Measurements from ENCODE around the gene PROB1. TPM values are rescaled to one million over a fixed set of nuclear protein-coding genes. Genes with fewer than 3 reads are reported as not detected.

PROB1 gene
- total and polyA plus RNA-seq, 2 of the 13 experiments (the other 11 are each of a cell fraction or from before 2014, with no cell fraction given) = 0.69 to 1.1 TPM

DNA sequence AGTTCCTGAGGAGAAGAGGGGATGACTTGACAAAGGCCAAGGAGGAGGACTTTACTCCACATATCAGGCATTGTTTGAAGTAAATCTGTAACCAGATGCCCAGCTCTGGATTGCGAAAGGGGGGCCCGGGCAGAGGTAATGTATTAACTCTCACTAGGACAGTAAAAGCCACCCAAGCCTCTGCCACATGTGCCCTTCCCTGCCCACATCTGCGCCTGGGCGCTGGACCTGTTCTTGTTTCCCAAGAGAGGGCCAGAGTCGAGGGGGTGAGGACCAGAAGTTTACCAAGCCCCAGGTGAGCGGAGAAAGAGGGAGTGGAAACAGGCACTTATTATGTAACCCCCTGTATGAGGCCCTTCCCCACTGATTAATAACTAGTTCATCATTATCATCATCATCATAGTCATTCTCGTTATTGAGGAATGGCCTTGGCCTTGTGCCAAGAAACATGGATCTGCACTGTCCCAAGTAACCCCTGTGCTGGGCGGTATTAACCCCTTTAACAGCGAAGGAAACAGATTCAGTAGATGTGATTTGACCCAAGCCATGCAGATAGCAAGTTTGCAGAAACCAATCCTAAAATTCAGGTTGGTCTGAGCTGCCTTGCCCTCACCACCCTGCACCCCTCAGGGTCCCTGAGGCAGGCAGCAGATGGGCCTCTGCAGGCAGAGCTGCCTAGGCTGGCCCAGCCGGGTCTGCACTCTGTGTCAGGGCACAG lies 11.5 kb downstream of the PROB1 start, which contains the start of gene SLC23A1 (continued):
- TF ChIP-seq, protein P1, sequence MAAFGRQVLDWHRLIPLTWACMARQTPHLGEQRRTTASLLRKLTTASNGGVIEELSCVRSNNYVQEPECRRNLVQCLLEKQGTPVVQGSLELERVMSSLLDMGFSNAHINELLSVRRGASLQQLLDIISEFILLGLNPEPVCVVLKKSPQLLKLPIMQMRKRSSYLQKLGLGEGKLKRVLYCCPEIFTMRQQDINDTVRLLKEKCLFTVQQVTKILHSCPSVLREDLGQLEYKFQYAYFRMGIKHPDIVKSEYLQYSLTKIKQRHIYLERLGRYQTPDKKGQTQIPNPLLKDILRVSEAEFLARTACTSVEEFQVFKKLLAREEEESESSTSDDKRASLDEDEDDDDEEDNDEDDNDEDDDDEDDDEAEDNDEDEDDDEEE (CRISPR knock-in tag; IDR thresholded peaks at IDR 0.05) = no peak
- TF ChIP-seq TARDBP (CRISPR knock-in tag; IDR thresholded peaks at IDR 0.05) = no peak
- TF ChIP-seq FOXM1 (CRISPR knock-in tag; IDR thresholded peaks at IDR 0.05) = no peak
- no peak for TF ChIP-seq ZNF737 (CRISPR knock-in tag; IDR thresholded peaks at IDR 0.05; ENCODE audit: borderline replicate concordance)
- no peak for TF ChIP-seq ZNF879 (CRISPR knock-in tag; IDR thresholded peaks at IDR 0.05)
- TF ChIP-seq NPAS2 (CRISPR knock-in tag; IDR thresholded peaks at IDR 0.05; ENCODE audit: borderline replicate concordance) = no peak
- TF ChIP-seq SP4 (CRISPR knock-in tag; IDR thresholded peaks at IDR 0.05) = no peak
- TF ChIP-seq ZNF768 (CRISPR knock-in tag; IDR thresholded peaks at IDR 0.05) = no peak
- TF ChIP-seq, protein P2, sequence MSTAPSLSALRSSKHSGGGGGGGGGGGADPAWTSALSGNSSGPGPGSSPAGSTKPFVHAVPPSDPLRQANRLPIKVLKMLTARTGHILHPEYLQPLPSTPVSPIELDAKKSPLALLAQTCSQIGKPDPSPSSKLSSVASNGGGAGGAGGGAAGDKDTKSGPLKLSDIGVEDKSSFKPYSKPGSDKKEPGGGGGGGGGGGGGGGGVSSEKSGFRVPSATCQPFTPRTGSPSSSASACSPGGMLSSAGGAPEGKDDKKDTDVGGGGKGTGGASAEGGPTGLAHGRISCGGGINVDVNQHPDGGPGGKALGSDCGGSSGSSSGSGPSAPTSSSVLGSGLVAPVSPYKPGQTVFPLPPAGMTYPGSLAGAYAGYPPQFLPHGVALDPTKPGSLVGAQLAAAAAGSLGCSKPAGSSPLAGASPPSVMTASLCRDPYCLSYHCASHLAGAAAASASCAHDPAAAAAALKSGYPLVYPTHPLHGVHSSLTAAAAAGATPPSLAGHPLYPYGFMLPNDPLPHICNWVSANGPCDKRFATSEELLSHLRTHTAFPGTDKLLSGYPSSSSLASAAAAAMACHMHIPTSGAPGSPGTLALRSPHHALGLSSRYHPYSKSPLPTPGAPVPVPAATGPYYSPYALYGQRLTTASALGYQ (CRISPR knock-in tag; IDR thresholded peaks at IDR 0.05) = no peak
- TF ChIP-seq FOXA1 (IDR thresholded peaks at IDR 0.05) = no peak
- no peak for TF ChIP-seq FOXA1 (CRISPR knock-in tag; IDR thresholded peaks at IDR 0.05)
- no peak for TF ChIP-seq ZNF3 (CRISPR knock-in tag; IDR thresholded peaks at IDR 0.05)
- no peak for TF ChIP-seq ZSCAN20 (CRISPR knock-in tag; IDR thresholded peaks at IDR 0.05; ENCODE audit: borderline replicate concordance)
- no peak for TF ChIP-seq ZBTB21 (CRISPR knock-in tag; IDR thresholded peaks at IDR 0.05)
- TF ChIP-seq ZNF674 (CRISPR knock-in tag; IDR thresholded peaks at IDR 0.05; ENCODE audit: low read depth) = no peak
- TF ChIP-seq, protein P3, sequence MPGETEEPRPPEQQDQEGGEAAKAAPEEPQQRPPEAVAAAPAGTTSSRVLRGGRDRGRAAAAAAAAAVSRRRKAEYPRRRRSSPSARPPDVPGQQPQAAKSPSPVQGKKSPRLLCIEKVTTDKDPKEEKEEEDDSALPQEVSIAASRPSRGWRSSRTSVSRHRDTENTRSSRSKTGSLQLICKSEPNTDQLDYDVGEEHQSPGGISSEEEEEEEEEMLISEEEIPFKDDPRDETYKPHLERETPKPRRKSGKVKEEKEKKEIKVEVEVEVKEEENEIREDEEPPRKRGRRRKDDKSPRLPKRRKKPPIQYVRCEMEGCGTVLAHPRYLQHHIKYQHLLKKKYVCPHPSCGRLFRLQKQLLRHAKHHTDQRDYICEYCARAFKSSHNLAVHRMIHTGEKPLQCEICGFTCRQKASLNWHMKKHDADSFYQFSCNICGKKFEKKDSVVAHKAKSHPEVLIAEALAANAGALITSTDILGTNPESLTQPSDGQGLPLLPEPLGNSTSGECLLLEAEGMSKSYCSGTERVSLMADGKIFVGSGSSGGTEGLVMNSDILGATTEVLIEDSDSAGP (CRISPR knock-in tag; IDR thresholded peaks at IDR 0.05; ENCODE audit: borderline replicate concordance) = peak; percentile 53; the same call in 1 of the 2 replicates
- TF ChIP-seq, protein P4, sequence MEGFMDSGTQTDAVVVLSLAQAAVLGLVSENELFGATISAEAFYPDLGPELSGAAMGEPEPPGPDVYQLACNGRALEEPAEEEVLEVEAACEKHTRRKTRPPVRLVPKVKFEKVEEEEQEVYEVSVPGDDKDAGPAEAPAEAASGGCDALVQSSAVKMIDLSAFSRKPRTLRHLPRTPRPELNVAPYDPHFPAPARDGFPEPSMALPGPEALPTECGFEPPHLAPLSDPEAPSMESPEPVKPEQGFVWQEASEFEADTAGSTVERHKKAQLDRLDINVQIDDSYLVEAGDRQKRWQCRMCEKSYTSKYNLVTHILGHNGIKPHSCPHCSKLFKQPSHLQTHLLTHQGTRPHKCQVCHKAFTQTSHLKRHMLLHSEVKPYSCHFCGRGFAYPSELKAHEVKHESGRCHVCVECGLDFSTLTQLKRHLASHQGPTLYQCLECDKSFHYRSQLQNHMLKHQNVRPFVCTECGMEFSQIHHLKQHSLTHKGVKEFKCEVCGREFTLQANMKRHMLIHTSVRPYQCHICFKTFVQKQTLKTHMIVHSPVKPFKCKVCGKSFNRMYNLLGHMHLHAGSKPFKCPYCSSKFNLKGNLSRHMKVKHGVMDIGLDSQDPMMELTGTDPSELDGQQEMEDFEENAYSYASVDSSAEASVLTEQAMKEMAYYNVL (CRISPR knock-in tag; IDR thresholded peaks at IDR 0.05; ENCODE audit: borderline replicate concordance) = no peak
- no peak for TF ChIP-seq ZNF816 (CRISPR knock-in tag; IDR thresholded peaks at IDR 0.05; ENCODE audit: borderline replicate concordance)
- TF ChIP-seq DMTF1 (CRISPR knock-in tag; IDR thresholded peaks at IDR 0.05) = no peak
- TF ChIP-seq ZNF207 (IDR thresholded peaks at IDR 0.05; ENCODE audit: borderline replicate concordance) = no peak
- no peak; the same call in 1 of the 2 replicates for TF ChIP-seq NFKB2 (CRISPR knock-in tag; IDR thresholded peaks at IDR 0.05; ENCODE audit: borderline replicate concordance)
- no peak for TF ChIP-seq NAIF1 (CRISPR knock-in tag; IDR thresholded peaks at IDR 0.05; ENCODE audit: borderline replicate concordance)
